GM13977 (cell line): ENCODE measurements around the gene CMPK2.

Experiments used
- DNase-seq: peaks from one replicate; pipeline ENCODE4 v3.0.0; 2012; ENCODE audit warnings: low spot score
- CTCF ChIP-seq: IDR thresholded peaks from 2 replicates; pipeline ENCODE4 v1.5.1; 2012; ENCODE audit warnings: mild to moderate bottlenecking, control low read depth; ENCODE audit not compliant: insufficient read depth; ENCODE audit errors: extremely low read depth, missing control alignments
- in situ Hi-C: fragments of 300-500 bp; cut with MboI; formaldehyde crosslinking; loops from one replicate; pipeline ENCODE4 v1.12.0; 2022; ENCODE audit warnings: low sequenced_read_pairs, low pct_unique_long_range_greater_than_20kb, mixed read lengths, inconsistent platforms; ENCODE audit not compliant: unreplicated experiment

Gene CMPK2

GRCh38 chr2:6874032-6874431, 8.3 kb upstream of the CMPK2 start:
- in situ Hi-C loops = no loop called here
- no peak for DNase-seq
- no peak for TF ChIP-seq CTCF

GRCh38 chr2:6872394-6872793, 6.7 kb upstream of the CMPK2 start:
- in situ Hi-C loops = no loop called here
- no peak for DNase-seq
- no peak for TF ChIP-seq CTCF

- TF ChIP-seq CTCF = no peak
- in situ Hi-C loops = no loop called here
- no peak for DNase-seq
Observed at GRCh38 chr2:6866982-6867381, 1.3 kb upstream of the CMPK2 start.

GRCh38 chr2:6866275-6866671, 566 bp upstream of the CMPK2 start:
- peak; percentile 59 for DNase-seq
- TF ChIP-seq CTCF = peak; percentile 44

GRCh38 chr2:6864923-6865345, 773 bp downstream of the CMPK2 start:
- DNase-seq = no peak
- in situ Hi-C loops = no loop called here
- no peak for TF ChIP-seq CTCF

More at GRCh38 chr2:6866275-6866671, 566 bp upstream of the CMPK2 start:
- in situ Hi-C loops = no loop called here

GRCh38 chr2:6864231-6864754, 1.4 kb downstream of the CMPK2 start:
- in situ Hi-C loops = no loop called here

More at GRCh38 chr2:6864231-6864754, 1.4 kb downstream of the CMPK2 start:
- no peak for TF ChIP-seq CTCF
- DNase-seq = peak; percentile 12
